ENCODE data around the gene ATP11B.

Gene ATP11B

DNA sequence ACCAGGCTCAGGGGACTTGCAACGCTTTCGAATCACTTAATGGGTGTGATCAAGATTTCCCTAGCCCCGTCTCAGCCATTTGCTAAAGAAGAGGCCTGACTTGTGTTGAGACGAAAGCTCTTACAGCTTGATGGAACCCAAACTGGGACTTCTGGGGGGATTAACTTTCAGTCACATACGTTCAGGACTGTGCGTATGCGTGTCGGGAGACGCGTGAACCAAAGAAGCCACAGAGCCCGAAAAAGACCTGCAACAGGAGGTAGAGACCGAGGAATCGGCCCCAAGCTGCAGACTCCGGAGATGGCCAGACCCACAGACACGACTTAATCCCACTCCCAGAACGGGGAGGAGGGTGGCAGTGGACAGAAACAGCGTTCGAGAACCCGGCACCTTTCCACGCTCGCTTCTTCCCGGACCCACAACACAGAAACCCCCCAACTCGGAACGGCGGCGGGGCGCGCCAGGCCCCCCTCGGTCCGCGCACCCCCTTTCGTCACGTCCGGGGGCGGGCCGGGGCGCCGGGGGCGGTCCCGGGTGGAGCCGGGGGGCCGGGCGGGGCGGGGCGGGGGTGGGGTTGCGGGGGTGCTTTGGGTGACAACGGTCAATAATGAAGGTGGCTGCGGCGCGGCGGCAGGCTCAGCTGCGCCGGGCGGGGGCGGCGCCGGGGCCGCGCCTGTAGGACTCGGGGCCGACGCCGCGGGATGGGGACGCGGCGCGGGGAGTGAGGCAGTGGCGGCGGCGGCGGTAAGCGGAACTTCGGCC lies at the start of gene ATP11B:
ATP11B (plus strand) TSS at position 604 of the 762 bp plus-strand sequence. CDS start 256 bp downstream, outside the sequence.
- DNase-seq (ENCODE audit: low read depth): peak; percentile 71

DNA sequence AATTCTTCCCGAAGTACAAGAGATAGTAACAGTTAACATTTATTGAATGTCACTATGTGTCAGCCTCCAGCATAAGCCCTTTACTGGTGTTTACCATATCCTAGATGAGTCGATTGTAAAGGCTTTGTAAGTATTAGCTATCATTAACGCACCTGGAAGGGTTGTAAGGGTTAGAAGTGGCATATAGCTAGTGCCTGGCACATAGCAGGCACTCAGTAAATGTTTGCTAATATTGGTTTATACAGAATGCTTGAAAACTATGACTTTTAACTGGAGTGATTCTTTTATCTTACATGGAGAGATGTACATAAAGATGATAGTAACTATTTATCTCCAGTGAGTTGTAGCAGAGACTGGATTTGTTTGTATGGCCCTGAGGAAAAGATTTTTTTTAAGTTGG lies 46.3 kb upstream of the ATP11B start:
- DNase-seq (ENCODE audit: low read depth): no peak

DNA sequence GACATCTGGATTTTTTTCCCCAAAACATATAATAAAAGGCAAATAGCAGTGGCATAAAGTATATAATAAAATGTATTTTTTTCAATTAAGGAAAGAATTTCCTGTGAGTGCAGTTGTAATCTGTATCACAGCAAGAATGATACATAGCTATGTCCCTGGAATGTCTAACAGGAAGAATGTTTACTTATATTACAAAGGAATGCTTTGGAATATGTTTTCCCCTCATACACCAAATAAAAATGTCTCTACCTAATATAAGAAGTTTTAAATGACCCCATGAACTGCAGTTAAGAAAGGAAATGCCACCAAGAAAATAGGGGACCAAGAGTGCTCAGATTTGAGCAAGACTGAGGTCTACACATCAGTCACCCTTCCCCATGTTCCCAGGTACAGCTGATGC lies 38.0 kb upstream of the ATP11B start:
- DNase-seq (ENCODE audit: low read depth): no peak

DNA sequence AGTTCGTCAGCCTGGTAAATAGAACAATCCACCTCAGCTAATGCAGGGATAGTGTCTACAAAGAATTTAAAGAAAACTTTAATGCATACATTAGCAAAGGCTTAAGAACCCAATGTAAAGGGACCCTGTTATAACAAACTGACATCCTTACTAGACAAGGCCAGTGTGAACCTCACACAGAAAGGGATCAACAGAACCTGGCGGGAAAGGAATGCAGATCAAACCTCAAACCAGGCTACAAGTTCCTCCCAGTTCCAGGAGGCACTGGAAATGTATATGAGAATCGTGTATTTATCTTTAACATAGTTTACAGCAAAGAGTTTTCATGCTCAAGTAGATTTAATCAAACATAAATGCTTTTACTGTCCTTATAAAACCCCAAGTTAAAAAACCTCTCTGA lies 37.6 kb upstream of the ATP11B start:
- DNase-seq (ENCODE audit: low read depth): no peak

DNA sequence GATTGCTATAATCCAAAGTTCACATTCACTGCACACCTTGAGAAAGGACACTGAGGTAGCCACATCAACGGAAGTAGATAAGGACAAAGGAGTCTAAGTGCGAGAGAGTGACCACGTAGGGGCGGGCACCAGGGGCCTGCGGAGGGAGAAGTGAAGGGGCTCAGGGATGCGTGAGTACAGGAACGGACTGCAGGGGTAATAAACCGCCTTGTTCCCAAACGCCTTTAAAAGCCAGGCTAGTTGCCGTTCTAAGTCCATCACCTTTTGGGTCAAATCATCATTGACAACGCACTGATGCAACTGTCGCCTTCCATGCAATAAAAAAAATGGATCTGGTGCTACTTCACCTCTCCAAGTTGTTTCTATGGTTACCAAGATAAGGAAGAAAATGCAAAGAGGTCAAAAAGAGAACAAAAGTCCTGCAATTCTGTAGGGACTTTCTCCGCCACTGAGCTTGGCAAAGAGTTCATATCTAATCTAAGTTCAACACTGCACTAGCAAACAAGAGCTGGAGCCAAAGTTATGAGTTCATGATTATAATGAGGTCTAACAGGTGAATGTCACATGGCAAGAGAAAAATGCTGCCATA lies 32.6 kb upstream of the ATP11B start:
- no peak for DNase-seq (ENCODE audit: low read depth)

DNA sequence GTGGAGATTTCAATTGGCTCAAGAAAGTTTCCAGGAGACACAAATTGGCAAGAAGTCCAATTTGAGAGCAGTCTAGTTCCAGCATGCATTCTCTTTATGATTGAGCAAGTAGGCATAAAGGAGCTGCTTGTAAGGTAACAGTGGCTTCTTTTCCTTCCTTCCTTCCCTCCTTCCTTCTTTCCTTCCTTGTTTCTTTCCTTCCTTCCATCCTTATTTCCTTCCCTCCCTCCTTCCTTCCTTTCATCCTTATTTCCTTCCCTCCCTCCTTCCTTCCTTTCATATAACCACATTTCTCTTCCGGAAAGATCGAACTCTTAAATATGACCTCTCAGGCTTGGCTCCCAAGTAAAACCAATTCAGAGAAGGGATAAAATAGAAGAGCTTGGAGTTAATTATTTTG lies 29.4 kb upstream of the ATP11B start:
- no peak for DNase-seq (ENCODE audit: low read depth)

DNA sequence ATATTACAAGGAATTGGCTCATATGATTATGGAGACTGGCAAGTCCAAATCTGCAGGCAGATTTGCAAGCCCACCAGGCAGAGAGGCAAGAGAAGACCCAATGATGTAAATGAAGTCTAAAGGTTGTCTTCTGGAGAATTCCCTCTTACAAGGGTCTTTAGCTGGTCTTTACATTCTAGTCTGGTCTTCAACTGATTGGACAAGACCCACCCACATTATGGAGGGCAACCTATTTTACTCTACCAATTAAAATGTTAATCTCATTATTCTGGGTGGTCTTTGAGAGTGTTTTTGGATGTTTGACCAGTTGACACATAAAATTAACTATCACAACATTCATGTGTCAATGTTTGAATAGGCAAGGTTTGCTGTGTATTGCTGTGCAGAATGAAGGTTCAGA lies 28.0 kb upstream of the ATP11B start:
- DNase-seq (ENCODE audit: low read depth): no peak

DNA sequence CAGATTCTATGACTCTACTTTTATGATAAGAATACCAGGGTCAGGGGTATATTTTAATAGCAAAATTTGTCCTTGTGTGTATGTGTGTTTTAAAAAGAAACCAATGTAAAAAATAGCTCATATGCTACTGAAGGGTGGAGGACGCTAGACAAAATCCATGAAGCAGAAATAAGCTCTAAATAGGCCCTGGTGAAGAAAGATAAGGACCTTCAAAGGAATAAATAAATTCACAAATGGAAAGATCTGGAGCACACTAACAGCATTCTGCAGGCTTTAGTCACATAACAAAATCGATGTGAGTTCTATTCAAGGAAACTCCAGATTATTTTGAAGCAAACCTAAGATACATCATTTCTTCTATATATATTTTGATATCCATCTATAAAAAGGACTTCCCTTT lies 27.2 kb upstream of the ATP11B start:
- no peak for DNase-seq (ENCODE audit: low read depth)

DNA sequence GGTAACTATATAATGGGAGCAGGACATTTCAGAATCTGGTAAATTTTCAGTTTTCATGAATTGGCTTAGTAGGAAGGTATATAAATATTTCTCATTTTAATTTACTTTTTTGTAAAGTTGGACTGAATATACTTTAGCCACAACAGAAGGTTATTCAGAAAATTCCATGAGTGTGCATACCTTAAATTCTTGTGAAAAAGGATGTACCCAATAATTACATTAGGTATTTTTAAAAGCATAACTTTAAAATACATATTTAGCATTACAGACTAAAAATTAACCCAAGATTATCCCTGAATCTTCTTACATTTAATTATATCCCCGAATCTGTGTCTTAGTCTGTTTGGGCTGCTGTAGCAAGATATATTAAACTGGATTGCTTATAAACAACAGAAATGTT lies 24.9 kb upstream of the ATP11B start:
- no peak for DNase-seq (ENCODE audit: low read depth)

DNA sequence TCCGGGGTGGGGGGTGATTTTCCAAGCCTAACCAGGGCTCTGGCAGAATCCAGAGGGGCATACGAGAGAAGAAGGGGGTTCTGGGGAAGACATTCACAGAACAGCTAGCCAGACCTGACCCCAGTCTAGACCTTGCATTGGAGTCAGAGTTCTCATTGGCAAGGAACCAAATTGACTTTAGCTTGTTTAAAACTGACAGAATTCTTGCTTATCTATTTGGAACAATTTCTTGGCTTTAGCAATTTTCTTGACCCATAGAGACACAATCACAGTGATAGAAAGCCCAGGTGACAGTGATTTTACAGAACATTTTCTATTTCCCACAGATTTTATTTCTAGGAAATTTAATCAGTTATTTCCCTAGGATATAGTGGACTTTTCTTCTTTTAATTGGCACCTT lies 23.6 kb upstream of the ATP11B start:
- no peak for DNase-seq (ENCODE audit: low read depth)

DNA sequence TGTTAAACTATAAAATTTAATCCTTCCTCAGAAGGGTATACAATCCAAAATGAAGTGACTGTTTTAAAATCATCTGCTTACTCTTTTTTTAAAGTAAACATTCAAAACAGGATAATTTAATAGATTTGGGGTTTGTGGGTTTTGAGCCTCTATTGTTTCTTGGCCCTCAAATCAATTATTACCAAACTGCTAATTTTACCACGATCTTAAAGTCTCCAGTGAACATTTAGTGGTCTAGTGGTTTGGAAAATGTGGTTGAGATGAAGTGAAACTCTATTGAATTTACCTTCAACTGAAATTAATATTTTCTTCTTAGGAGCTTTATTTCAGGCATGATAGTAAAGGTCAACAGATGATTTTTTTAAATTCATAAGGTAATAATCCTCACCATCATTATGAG lies 11.2 kb upstream of the ATP11B start:
- DNase-seq (ENCODE audit: low read depth): no peak

DNA sequence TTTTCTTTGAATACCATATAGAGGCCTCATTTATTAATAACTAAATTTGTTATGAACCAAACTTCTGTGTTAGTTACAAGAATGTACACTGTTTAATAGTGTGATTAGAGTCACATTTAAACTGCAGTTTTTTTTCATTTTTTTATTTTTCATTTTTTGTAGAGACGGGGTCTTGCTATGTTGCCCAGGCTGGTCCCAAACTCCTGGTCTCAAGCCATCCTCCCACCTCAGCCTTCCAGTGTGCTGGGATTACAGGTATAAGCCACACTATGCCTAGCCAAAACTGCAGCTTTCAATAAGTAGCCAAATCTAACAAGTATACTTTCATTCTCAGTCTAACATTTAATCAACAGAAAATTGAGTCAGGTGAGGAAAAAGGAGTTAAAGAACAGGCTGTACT lies 10.2 kb upstream of the ATP11B start:
- no peak for DNase-seq (ENCODE audit: low read depth)

DNA sequence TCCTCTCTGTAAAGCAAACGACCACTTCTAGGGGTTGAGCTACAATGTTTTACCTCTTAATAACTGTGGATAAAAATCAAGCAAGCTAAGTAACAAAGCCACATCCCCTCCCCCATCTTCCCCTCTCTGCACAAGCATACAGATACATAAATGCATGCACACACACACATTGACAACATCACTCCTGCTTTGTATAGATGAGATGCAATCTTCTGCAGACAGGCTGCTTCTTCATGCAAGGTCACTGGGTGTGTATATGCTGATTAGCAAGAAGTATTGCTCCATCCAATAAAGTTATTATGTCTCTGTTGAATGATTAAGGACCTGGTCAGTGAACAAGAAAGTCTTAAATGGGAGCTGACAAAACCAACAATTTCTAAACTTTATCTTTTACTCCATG lies 8.8 kb upstream of the ATP11B start:
- no peak for DNase-seq (ENCODE audit: low read depth)

DNA sequence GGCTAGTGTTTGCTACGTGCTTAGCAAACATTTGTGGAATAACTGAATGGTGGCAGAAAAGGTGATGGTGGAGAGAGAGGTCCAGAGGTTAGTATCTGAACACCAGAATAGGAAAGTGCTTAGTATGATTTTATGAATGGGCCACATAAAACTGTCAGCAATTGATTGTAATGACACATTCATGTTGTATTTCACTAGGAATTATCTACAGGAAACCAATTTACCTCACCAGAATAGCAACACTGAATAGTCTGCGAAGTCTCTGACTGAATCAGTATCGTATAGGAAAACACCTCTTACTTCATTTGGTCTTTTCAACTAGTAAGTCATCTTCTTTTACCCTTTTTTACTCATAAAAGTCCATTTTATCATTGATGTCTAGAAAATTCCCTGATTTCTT lies 8.2 kb upstream of the ATP11B start:
- DNase-seq (ENCODE audit: low read depth): no peak

DNA sequence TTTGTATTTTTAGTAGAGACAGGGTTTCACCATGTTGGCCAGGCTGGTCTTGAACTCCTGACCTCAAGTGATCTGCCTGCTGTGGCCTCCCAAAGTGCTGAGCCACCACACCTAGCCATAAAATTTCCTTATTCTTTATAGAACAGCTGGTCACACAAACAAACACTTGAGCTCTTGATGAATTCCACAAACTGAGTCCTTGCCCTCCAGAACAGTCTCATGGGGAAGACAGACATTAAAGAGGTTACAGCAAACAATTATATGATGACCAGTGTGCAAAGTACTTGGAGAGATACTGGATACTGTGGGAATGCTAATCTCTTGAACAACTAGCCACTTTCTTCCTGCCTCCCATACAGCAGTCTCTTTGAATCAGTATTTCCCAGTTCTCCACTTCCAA lies 7.5 kb upstream of the ATP11B start:
- DNase-seq (ENCODE audit: low read depth): no peak

DNA sequence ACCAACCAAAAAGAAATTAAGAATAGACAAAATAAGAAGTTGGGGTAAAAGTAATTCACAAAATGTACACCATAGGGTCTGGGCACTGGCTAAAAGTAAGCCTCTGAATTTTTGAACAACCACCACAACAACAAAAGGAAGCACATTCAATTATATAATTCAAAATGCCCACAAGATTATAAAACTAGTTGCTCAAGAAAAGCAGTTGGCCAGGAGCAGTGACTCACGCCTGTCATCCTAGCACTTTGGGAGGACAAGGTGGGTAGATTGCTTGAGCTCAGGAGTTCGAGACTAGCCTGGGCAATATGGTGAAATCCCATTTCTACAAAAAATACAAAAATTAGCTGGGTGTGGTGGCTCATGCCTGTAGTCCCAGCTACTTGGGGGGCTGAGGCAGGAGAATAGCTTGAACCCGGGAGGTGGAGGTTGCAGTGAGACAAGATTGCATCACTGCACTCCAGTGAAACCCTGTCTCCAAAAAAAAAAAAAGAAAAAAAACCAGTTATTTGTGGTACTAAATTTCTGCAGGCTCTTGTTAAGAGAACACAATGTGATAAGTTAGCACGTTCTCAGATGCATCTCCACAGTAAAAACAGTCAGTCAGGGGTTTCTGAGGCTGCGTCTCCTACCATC lies 6.6 kb upstream of the ATP11B start:
- DNase-seq (ENCODE audit: low read depth): no peak

DNA sequence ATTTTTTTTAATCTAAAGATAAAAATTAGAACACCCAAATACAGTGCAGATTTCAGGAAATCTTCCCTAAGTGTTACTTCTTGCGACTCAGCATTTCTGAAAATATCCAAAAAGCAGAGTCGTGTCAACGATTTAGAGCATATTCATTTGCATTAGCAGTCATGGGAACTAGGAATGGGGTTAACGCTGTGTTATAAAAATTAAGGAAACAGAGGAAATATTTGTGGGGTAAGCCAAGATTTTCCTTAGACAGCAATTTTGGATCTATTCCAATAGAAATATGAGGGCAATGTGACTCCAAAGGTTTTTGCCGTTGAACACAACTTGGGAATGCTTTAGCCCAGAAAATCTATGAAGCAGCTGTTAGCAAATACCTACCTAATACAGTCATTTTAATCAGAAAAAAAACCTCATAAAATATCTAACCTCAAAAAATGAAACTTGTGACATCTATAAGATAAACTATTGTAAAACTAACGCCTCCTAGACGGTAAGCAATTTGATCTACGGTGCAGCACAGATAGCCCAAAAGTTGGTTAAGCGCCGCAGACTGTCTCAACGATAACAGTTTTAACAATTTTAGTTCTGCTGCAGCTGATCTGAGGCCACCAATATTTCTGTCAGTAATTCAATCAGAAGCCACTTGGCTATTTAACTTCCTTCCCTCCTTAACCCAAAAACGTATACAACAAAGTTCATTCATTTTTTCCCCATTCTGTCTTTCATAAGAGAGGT lies 5.8 kb upstream of the ATP11B start:
- DNase-seq (ENCODE audit: low read depth): no peak

DNA sequence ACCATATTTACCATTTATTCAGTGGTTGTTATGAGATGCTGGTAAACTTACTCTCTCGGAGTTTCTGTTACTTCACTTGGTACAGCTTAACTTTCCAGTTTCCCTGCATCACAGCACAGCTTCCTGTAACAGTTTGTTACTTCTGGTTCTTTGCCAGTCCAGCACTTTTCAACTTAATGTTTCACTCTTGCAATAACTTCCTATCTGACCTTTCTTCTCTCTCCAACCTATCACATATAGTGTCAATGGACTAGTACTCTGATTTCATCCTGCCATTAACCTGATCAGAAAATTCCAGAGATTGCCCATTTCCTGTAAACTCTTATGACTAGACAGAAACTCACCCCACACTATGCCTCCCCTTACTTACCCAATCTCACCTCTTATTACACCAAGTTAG lies 3.9 kb upstream of the ATP11B start:
- DNase-seq (ENCODE audit: low read depth): no peak

DNA sequence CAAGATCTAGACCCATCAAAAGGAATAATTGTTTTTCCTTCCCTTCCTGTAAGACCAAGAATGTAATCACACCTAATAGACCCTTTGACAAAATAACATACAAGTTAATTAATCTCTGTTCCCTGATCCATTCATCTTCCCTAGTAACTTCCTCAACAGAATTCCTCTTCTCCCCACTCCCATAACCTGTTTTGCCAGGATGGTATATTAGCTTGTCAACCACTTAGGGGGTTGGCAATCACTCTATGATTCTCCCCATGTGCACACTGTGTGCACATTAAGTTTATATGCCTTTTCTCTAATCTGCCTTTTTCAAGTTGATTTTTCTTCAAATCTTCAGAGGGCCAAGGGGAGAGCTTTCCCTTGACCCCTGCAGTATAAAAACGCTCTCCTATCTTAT lies 2.7 kb upstream of the ATP11B start:
- no peak for DNase-seq (ENCODE audit: low read depth)

DNA sequence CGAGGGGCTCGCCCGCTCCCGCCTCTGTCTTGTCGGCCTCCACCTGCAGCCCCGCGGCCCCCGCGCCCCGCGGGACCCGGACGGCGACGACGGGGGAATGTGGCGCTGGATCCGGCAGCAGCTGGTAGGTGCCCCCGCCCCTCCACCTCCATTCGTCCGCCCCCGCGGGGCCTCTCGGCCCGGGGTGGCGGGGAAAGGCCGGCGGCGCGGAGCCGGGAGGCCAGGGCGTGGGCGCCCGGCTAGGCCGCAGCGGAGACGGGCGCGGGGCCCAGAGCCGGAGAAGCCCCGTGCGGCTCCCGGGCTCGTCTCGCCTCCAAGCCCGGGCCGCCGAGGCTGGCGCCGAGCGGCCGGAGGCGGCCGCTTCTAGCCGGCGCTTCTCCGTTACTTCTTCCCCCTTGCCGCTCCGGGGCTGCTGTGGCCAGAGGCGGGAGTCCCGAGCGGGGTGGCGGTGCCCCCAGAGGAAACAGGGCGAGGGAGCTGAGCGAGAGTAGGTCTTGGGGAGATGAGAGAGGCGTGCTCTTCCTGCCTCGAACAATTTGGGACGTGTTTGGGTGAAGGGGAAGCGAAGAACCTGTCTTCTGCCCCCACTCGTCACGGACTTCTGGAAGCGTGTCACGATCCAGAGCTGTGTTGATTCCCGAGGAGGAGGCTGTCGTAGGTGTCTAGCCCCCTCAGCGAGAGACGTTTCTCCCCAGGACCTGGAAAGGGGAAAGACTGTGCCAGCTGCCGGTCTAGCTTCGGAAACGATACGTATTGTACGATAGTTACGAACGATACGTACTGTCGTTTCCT lies 555 bp downstream of the ATP11B start:
- peak; percentile 18 for DNase-seq (ENCODE audit: low read depth)

DNA sequence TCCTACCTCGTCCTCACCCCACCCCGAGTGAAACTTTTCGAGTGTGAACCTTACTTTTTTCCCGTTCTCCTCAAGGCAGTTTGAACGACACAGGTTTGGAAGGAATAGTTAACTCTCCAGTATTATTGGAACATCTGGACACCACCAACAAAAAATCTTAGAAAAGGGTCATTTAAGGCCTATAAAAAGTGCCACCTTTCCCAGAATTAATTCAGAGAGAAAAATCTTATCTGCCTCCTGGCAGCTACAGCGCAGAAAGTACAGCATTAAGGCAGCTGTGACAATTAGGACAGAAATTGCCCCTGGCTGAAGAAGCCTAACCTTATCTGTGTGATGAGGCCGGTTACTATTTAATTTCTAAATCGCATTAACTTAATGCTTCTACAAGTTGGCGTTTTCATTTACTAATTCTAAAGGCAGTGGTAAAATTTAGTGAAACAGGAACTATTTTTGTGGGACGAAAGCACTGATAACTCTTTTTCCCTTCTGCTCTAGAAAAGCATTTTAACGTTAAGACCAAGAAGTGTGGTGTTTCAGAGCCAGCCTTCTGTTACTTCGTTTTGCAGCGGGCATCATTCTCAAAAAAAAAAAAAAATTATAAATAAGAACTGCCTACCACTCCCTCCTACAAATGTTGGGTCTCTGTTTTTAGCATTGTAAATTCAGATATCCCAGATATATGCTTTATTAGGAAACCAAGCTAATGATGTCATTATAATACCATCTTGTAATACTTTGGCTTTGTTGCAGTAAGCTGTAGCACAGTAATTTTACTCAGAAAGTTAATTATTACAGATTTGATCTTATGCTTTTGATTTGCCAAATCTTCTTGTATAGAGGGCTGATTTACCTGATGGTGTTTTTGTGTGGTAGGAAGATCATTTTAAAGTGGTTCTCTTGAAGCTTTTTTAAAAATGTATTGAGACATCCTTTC lies 1.4 kb downstream of the ATP11B start:
- no peak for DNase-seq (ENCODE audit: low read depth)
